GM12878 (cell line): ENCODE data around the gene USP28. TPM values are rescaled to one million over a fixed set of nuclear protein-coding genes. Genes with fewer than 3 reads are reported as not detected.
"Not testable (repeated sequence)": the region's sequence is repeated elsewhere in the genome, so short reads cannot be mapped to it uniquely, and the experiment has no call there.

Experiments used
- ATAC-seq: fragments of 200-7000 bp; cut with Tn5 transposase; 3 replicates; pipeline ENCODE4 v1.9.1; 2020; ENCODE audit warnings: mild to moderate bottlenecking, moderate library complexity
- BruUV-seq: library from RNA; stranded (reverse); fragments of 400-500 nt; replicated peaks from 2 replicates; lab custom pipeline; 2021; lab: Mats Ljungman, UMichigan
- CTCF ChIA-PET: fragments of 300-600 bp; sonication (Branson Sonifier 250); formaldehyde crosslinking; extraction: SDS; loops from one replicate; lab custom pipeline; 2021; ENCODE audit warnings: inconsistent platforms; lab: Yijun Ruan, JAX
- POLR2A ChIA-PET: fragments of 350-600 bp; formaldehyde crosslinking; extraction: SDS; loops from one replicate; lab custom pipeline; 2021; ENCODE audit warnings: inconsistent platforms; lab: Charles Lee
- RAD21 ChIA-PET: fragments of 300-600 bp; sonication (Branson Sonifier 250); formaldehyde crosslinking; loops from one replicate; lab custom pipeline; 2023; ENCODE audit warnings: antibody characterized with exemption; ENCODE audit not compliant: unreplicated experiment; lab: Charles Lee
- SMC1A ChIA-PET: fragments of 300-600 bp; sonication (Branson Sonifier 250); formaldehyde crosslinking; loops from one replicate; lab custom pipeline; 2023; ENCODE audit not compliant: unreplicated experiment, uncharacterized antibody; lab: Charles Lee
- DNase-seq: peaks from one replicate; pipeline ENCODE4 v3.0.0-alpha.2; 2011; ENCODE audit warnings: low read depth, low spot score
- FAIRE-seq: peaks from 3 replicates; lab custom pipeline; 2011; peaks lifted over from hg19 to GRCh38; lab: Jason Lieb, UNC
- H2AFZ ChIP-seq: 2 replicates; pipeline ENCODE4 v1.6.0; 2011; ENCODE audit warnings: low read depth, low read length, control low read depth; ENCODE audit not compliant: control insufficient read depth
- H3K27ac ChIP-seq: 2 replicates; pipeline ENCODE4 v1.5.1; 2011; ENCODE audit warnings: control low read depth; ENCODE audit not compliant: control insufficient read depth, insufficient read depth
- H3K27me3 ChIP-seq, 2 experiments: replicated peaks in 1 of 2; 2 replicates each; pipeline versions ENCODE4 v1.6.0 to v1.6.1; 2011; ENCODE audit warnings: low read length in 1 of 2; ENCODE audit not compliant: control insufficient read depth in 2 of 2, insufficient read depth in 2 of 2
- H3K36me3 ChIP-seq, 2 experiments: 2 replicates each; pipeline ENCODE4 v1.5.1; 2011; ENCODE audit warnings: low read length in 1 of 2; ENCODE audit not compliant: control insufficient read depth in 2 of 2, insufficient read depth in 2 of 2
- H3K4me1 ChIP-seq: 2 replicates; pipeline ENCODE4 v1.6.1; 2011; ENCODE audit warnings: mild to moderate bottlenecking, low read length, moderate library complexity, mixed read lengths; ENCODE audit not compliant: control insufficient read depth, insufficient read depth
- H3K4me2 ChIP-seq: 2 replicates; pipeline ENCODE4 v1.6.0; 2011; ENCODE audit warnings: control low read depth; ENCODE audit not compliant: control insufficient read depth, insufficient read depth
- H3K4me3 ChIP-seq: fragments of 200-600 bp; sonication (generic); 2 replicates; pipeline ENCODE4 v1.5.1; 2016
- H3K79me2 ChIP-seq: 2 replicates; pipeline ENCODE4 v1.6.0; 2011; ENCODE audit warnings: low read length; ENCODE audit not compliant: control insufficient read depth, insufficient read depth
- H3K9ac ChIP-seq: 2 replicates; pipeline ENCODE4 v1.8.0; 2011; ENCODE audit warnings: low read length, control low read depth, mixed read lengths; ENCODE audit not compliant: control insufficient read depth, insufficient read depth
- H3K9me3 ChIP-seq: replicated peaks from 3 replicates; pipeline ENCODE4 v1.5.1; 2011; ENCODE audit warnings: mild to moderate bottlenecking, low read length; ENCODE audit not compliant: control insufficient read depth, insufficient read depth
- H4K20me1 ChIP-seq: 2 replicates; pipeline ENCODE4 v1.6.0; 2011; ENCODE audit not compliant: control insufficient read depth, insufficient read depth
- CBX3 ChIP-seq: fragments of 200-600 bp; sonication (generic); IDR thresholded peaks from 2 replicates; pipeline ENCODE4 v1.6.1; 2016; ENCODE audit warnings: low read depth, borderline replicate concordance
- CHD1 ChIP-seq: IDR thresholded peaks from 2 replicates; pipeline ENCODE4 v1.6.1; 2012; ENCODE audit warnings: low read depth, low read length, improper control_type of control experiment
- HDGF ChIP-seq: fragments of 450-650 bp; IDR thresholded peaks from 2 replicates; pipeline ENCODE4 v1.6.1; 2016; ENCODE audit warnings: antibody characterized with exemption
- IKZF1 ChIP-seq: fragments of 450-650 bp; conservative IDR thresholded peaks from 2 replicates; pipeline ENCODE4 v1.6.1; 2017; ENCODE audit warnings: antibody characterized with exemption, mild to moderate bottlenecking
- LARP7 ChIP-seq: fragments of 450-650 bp; IDR thresholded peaks from 2 replicates; pipeline ENCODE4 v1.6.1; 2017; ENCODE audit warnings: mild to moderate bottlenecking
- MYB ChIP-seq: fragments of 150-350 bp; IDR thresholded peaks from 2 replicates; pipeline ENCODE4 v1.6.1; 2014; ENCODE audit warnings: mild to moderate bottlenecking, low read depth, low read length, borderline replicate concordance
- PML ChIP-seq: IDR thresholded peaks from 2 replicates; pipeline ENCODE4 v1.6.1; 2012; ENCODE audit warnings: low read length, inconsistent platforms
- SPI1 ChIP-seq: IDR thresholded peaks from 2 replicates; pipeline ENCODE4 v1.6.1; 2011; ENCODE audit warnings: low read depth, mild to moderate bottlenecking, low read length, moderate library complexity, borderline replicate concordance; ENCODE audit not compliant: insufficient read depth
- STAT1 ChIP-seq: fragments of 450-650 bp; conservative IDR thresholded peaks from 2 replicates; pipeline ENCODE4 v1.6.1; 2014; ENCODE audit warnings: antibody characterized with exemption, mild to moderate bottlenecking
- TAF1 ChIP-seq: IDR thresholded peaks from 2 replicates; pipeline ENCODE4 v1.6.1; 2011; ENCODE audit warnings: mild to moderate bottlenecking, low read depth, low read length, borderline replicate concordance
- TARDBP ChIP-seq: IDR thresholded peaks from 2 replicates; pipeline ENCODE4 v1.6.1; 2016; ENCODE audit warnings: borderline replicate concordance
- WGBS: methylation state at CpG from one replicate; pipeline ENCODE4 v1.1.6; 2016; ENCODE audit warnings: low lambda C conversion rate; ENCODE audit not compliant: insufficient replicate concordance, insufficient coverage; ENCODE audit errors: missing lambda C conversion rate; 5-methylcytosine and 5-hydroxymethylcytosine counted together
- in situ Hi-C: fragments of 300-500 bp; cut with MboI; formaldehyde crosslinking; loops from 9 replicates; pipeline ENCODE4 v1.14.3; 2018; ENCODE audit warnings: mixed read lengths
- intact Hi-C: fragments of 100-400 bp; cut with micrococcal nuclease; formaldehyde crosslinking; loops from one replicate; pipeline ENCODE4 v1.14.2; 2022; ENCODE audit not compliant: unreplicated experiment
- polyA plus RNA-seq, 11 experiments: library from polyadenylated mRNA; depleted of rRNA in 4 of 11; unstranded in 6 of 11; stranded (reverse) in 5 of 11; fragments of >200 nt; fragmentation: Nextera tagmentation in 4 of 11; fragmentation: Illumina TruSeq in 1 of 11; extraction: Ambion mirVana in 4 of 11; extraction: Trizol in 1 of 11; gene quantifications; 1 replicate in 1 of 11; 2 replicates in 10 of 11; pipeline versions ENCODE4 v1.2.1 to v1.2.3, GENCODE V29; 2011 to 2016; ENCODE audit warnings: inconsistent platforms in 2 of 11, missing spikeins in 2 of 11, low read depth in 1 of 11
- total RNA-seq, 4 experiments: library from RNA; depleted of rRNA in 3 of 4; stranded (reverse); fragments of >200 nt in 3 of 4; fragmentation: Illumina TruSeq in 1 of 4; extraction: Trizol in 1 of 4; gene quantifications; 2 replicates each; pipeline versions ENCODE4 v1.2.1 to v1.2.3, GENCODE V29; 2013 to 2021

The USP28 gene
- total and polyA plus RNA-seq, 10 of the 15 experiments (the other 5 are each of a cell fraction or from before 2014, with no cell fraction given), result 2.8 to 60.4 (median 24.1) TPM

DNA sequence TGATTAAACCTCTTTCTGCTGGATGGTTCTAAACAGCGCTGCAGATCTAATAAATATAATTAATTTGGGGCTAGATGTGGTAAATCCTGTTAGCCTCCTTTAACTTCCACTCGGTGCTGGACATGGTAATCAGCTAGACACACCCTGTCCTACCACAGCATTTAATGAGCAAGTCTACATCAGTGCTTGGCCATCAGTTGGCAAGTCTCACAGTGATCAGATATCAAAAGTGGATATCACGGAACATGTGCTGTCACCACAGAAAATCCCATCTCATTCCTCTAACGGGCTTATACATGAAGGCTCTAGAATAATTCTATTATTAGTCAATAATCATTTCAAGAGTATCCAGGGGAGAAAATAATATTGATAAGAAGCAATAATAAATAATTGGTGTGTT lies 5.6 kb upstream of the USP28 start:
- Histone ChIP-seq H4K20me1 (no peaks in the 10 kb centered on the region), H3K9me3 (no peaks in the 10 kb centered on the region; the same call in 2 of the 3 replicates), H3K4me1 (peaks cover 13% of the 10 kb centered on the region), H3K79me2 (no peaks in the 10 kb centered on the region; the same call in 1 of the 2 replicates), H3K36me3 (no peaks in the 10 kb centered on the region), H3K27me3 (no peaks in the 10 kb centered on the region), H3K4me2 (no peak overlapping the region), H3K9ac (no peak overlapping the region), H2AFZ (no peak overlapping the region), H3K4me3 (no peak overlapping the region), H3K27ac (no peak overlapping the region)
- 50% methylated on average over 4 of the region's 4 CpGs for WGBS
- FAIRE-seq, result no peak
- TF ChIP-seq SPI1, result no peak
- TF ChIP-seq IKZF1, result no peak
- TF ChIP-seq STAT1, result no peak
- no peak for TF ChIP-seq MYB
- TF ChIP-seq HDGF, result no peak
- no peak for TF ChIP-seq CHD1
- TF ChIP-seq TAF1, result no peak
- no peak for TF ChIP-seq LARP7
- no peak for TF ChIP-seq TARDBP
- no peak for TF ChIP-seq CBX3
- no peak for TF ChIP-seq PML
- DNase-seq, result no peak
- ChIA-PET RAD21 (no interaction called here), CTCF (no interaction called here), POLR2A (no interaction called here), SMC1A (no interaction called here)
- no TSS peak for BruUV-seq
- ATAC-seq, result no peak
- intact Hi-C loops (no loop called here), in situ Hi-C loops (no loop called here)

GRCh38 chr11:113879446-113879845 lies 4.1 kb upstream of the USP28 start:
- 85% methylated on average over 4 of the region's 4 CpGs for WGBS
- H2AFZ ChIP-seq, H3K4me3 ChIP-seq, POLR2A ChIA-PET, H3K36me3 ChIP-seq, H3K27me3 ChIP-seq, ATAC-seq, H3K9ac ChIP-seq, SMC1A ChIA-PET, BruUV-seq, H4K20me1 ChIP-seq, in situ Hi-C loops, H3K9me3 ChIP-seq, H3K27ac ChIP-seq, H3K4me2 ChIP-seq, RAD21 ChIA-PET, FAIRE-seq, DNase-seq, intact Hi-C loops, H3K79me2 ChIP-seq: not testable (repeated sequence)
- CTCF ChIA-PET, result interaction anchor here (0.5 kb wide), 1 partner anchor 532 kb away, joined by 3 read pairs; no protein-coding TSS in a partner anchor
- peaks cover 13% of the 10 kb centered on the region for H3K4me1 ChIP-seq
